ENCODE data around the gene KRTAP5-3.

The KRTAP5-3 gene

GRCh38 chr11:1565173-1565903 is 42.9 kb downstream of the KRTAP5-3 start:
- no peak for DNase-seq (ENCODE audit: low read depth in 2 of 2)

- DNase-seq (ENCODE audit: low read depth in 2 of 2) = no peak
Observed at GRCh38 chr11:1564535-1565172, 43.6 kb downstream of the KRTAP5-3 start.

GRCh38 chr11:1563697-1564534 is 44.3 kb downstream of the KRTAP5-3 start:
- DNase-seq (ENCODE audit: low read depth in 2 of 2) = no peak

- no peak for DNase-seq (ENCODE audit: low read depth in 2 of 2)
Observed at GRCh38 chr11:1563149-1563638, 45.1 kb downstream of the KRTAP5-3 start.

- no peak for DNase-seq (ENCODE audit: low read depth in 2 of 2)
Observed at GRCh38 chr11:1562469-1563148, 45.7 kb downstream of the KRTAP5-3 start.

- no peak for DNase-seq (ENCODE audit: low read depth in 2 of 2)
Observed at GRCh38 chr11:1561955-1562354, 46.3 kb downstream of the KRTAP5-3 start.

- no peak for DNase-seq (ENCODE audit: low read depth in 2 of 2)
Observed at GRCh38 chr11:1561266-1561665, 47.0 kb downstream of the KRTAP5-3 start.

GRCh38 chr11:1560649-1561251 is 47.5 kb downstream of the KRTAP5-3 start:
- no peak for DNase-seq (ENCODE audit: low read depth in 2 of 2)

GRCh38 chr11:1560002-1560648 is 48.1 kb downstream of the KRTAP5-3 start:
- no peak for DNase-seq (ENCODE audit: low read depth in 2 of 2)

- no peak for DNase-seq (ENCODE audit: low read depth in 2 of 2)
Observed at GRCh38 chr11:1559111-1559951, 48.9 kb downstream of the KRTAP5-3 start.

GRCh38 chr11:1558775-1559110 is 49.5 kb downstream of the KRTAP5-3 start:
- DNase-seq (ENCODE audit: low read depth in 2 of 2) = no peak

GRCh38 chr11:1557904-1558774 is 50.1 kb downstream of the KRTAP5-3 start:
- DNase-seq (ENCODE audit: low read depth in 2 of 2) = no peak

Measured in stimulated activated CD8-positive, alpha-beta memory T cell treated with anti-CD3 and anti-CD28 coated beads, Interleukin-7, amount 100 ng/mL, for 4 hours (primary cell).